Mesendoderm (in vitro differentiated cells): ENCODE data around the gene RASSF10.

Experiments used
- DNase-seq: peaks from one replicate; pipeline ENCODE4 v3.0.0; 2013
- H2AK5ac ChIP-seq: 2 replicates; pipeline ENCODE4 v1.6.1; 2013; ENCODE audit warnings: low read length, inconsistent platforms
- H2BK120ac ChIP-seq: 2 replicates; pipeline ENCODE4 v1.6.1; 2013; ENCODE audit warnings: low read depth, mild to moderate bottlenecking, low read length, moderate library complexity, mixed read lengths
- H2BK15ac ChIP-seq: replicated peaks from 2 replicates; pipeline ENCODE4 v1.6.1; 2013; ENCODE audit warnings: low read depth, mild to moderate bottlenecking, moderate library complexity
- H2BK5ac ChIP-seq: 2 replicates; pipeline ENCODE4 v1.6.1; 2013; ENCODE audit warnings: low read length, inconsistent platforms
- H3K18ac ChIP-seq: 2 replicates; pipeline ENCODE4 v1.6.1; 2013; ENCODE audit warnings: mild to moderate bottlenecking, low read length, mixed read lengths
- H3K23ac ChIP-seq: one replicate; pipeline ENCODE4 v1.6.1; 2013; ENCODE audit warnings: low read length
- H3K27ac ChIP-seq: 2 replicates; pipeline ENCODE4 v1.5.1; 2013; ENCODE audit warnings: low read depth, mild to moderate bottlenecking, inconsistent platforms, low read length, moderate library complexity
- H3K27me3 ChIP-seq: 2 replicates; pipeline ENCODE4 v1.6.1; 2013; ENCODE audit warnings: low read length, control low read depth, mild to moderate bottlenecking, inconsistent platforms; ENCODE audit not compliant: insufficient read depth, poor library complexity
- H3K36me3 ChIP-seq: 2 replicates; pipeline ENCODE4 v1.6.1; 2013; ENCODE audit warnings: low read length, inconsistent platforms; ENCODE audit not compliant: control insufficient read depth, insufficient read depth
- H3K4ac ChIP-seq: one replicate; pipeline ENCODE4 v1.6.1; 2013; ENCODE audit warnings: low read depth, mild to moderate bottlenecking, low read length, moderate library complexity
- H3K4me1 ChIP-seq: 2 replicates; pipeline ENCODE4 v1.6.1; 2013; ENCODE audit warnings: low read depth, low read length, inconsistent platforms; ENCODE audit not compliant: control insufficient read depth
- H3K4me2 ChIP-seq: 2 replicates; pipeline ENCODE4 v1.6.1; 2013; ENCODE audit warnings: low read length
- H3K4me3 ChIP-seq: 2 replicates; pipeline ENCODE4 v1.5.1; 2013; ENCODE audit warnings: mild to moderate bottlenecking, low read length
- H3K56ac ChIP-seq: one replicate; pipeline ENCODE4 v1.6.1; 2013; ENCODE audit warnings: low read length
- H3K79me1 ChIP-seq: 2 replicates; pipeline ENCODE4 v1.6.1; 2013; ENCODE audit warnings: low read length, inconsistent platforms
- H3K79me2 ChIP-seq: 2 replicates; pipeline ENCODE4 v1.6.1; 2013; ENCODE audit warnings: mild to moderate bottlenecking, low read length; ENCODE audit not compliant: control insufficient read depth, insufficient read depth
- H3K9ac ChIP-seq: 2 replicates; pipeline ENCODE4 v1.6.1; 2013; ENCODE audit warnings: low read length, inconsistent platforms
- H4K5ac ChIP-seq: one replicate; pipeline ENCODE4 v1.6.1; 2013; ENCODE audit warnings: low read length
- H4K8ac ChIP-seq: one replicate; pipeline ENCODE4 v1.6.1; 2013; ENCODE audit warnings: low read depth, mild to moderate bottlenecking, control low read depth, low read length, moderate library complexity
- WGBS: extraction: QIAGEN DNeasy Blood & Tissue Kit; methylation state at CpG from one replicate; pipeline ENCODE4 v1.1.7; 2013; ENCODE audit warnings: low lambda C conversion rate, missing lambda C conversion rate; ENCODE audit not compliant: insufficient coverage; ENCODE audit errors: extremely low coverage; 5-methylcytosine and 5-hydroxymethylcytosine counted together

RASSF10 gene

GRCh38 chr11:13030857-13031256 lies 21.7 kb downstream of the RASSF10 start:
- Histone ChIP-seq H3K9ac (no peak overlapping the region), H4K8ac (no peak overlapping the region), H4K5ac (no peak overlapping the region), H2BK120ac (no peak overlapping the region), H3K56ac (no peak overlapping the region), H3K27ac (no peak overlapping the region), H2BK5ac (no peak overlapping the region), H3K23ac (no peak overlapping the region), H3K4me3 (no peak overlapping the region), H3K79me1 (no peaks in the 10 kb centered on the region), H3K4ac (no peak overlapping the region), H3K79me2 (no peaks in the 10 kb centered on the region), H3K4me2 (no peak overlapping the region), H3K36me3 (no peaks in the 10 kb centered on the region), H3K27me3 (no peaks in the 10 kb centered on the region), H2BK15ac (no peak overlapping the region), H2AK5ac (no peak overlapping the region), H3K18ac (no peak overlapping the region), H3K4me1 (no peaks in the 10 kb centered on the region)
- DNase-seq, result no peak
- WGBS, result no CpG with 5 or more reads among the region's 3 CpGs

DNA sequence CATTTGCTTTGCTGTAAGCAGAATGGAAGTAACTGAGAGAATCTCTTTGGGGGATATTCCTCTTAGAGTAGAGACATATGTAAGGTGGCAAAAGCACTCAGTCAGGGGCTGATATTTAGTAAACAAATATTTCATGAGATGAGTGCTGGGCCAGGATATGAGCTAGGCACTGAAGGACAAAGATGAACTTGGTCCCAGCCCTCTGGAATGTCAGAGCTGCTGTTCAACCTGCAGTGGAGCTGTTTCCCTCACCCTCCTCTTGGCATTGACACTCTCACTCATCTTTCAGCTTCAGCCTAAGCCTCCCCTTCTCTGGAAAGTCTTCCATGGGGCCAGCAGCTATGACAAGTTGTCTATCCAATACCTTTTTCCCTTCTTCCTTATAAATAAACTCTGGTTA lies 22.2 kb downstream of the RASSF10 start:
- H4K5ac ChIP-seq, result no peak overlapping the region
- no peak overlapping the region for H3K18ac ChIP-seq
- no peak overlapping the region for H3K9ac ChIP-seq
- no peak overlapping the region for H2BK5ac ChIP-seq
- H3K56ac ChIP-seq, result no peak overlapping the region
- H3K27me3 ChIP-seq, result no peaks in the 10 kb centered on the region
- no peak overlapping the region for H3K4me3 ChIP-seq
- no peaks in the 10 kb centered on the region for H3K36me3 ChIP-seq
- H3K27ac ChIP-seq, result no peak overlapping the region
- no peak overlapping the region for H3K23ac ChIP-seq
- no peak overlapping the region for H2BK120ac ChIP-seq
- H2BK15ac ChIP-seq, result no peak overlapping the region
- H3K79me1 ChIP-seq, result no peaks in the 10 kb centered on the region
- H2AK5ac ChIP-seq, result no peak overlapping the region
- no peaks in the 10 kb centered on the region for H3K79me2 ChIP-seq
- no peak overlapping the region for H3K4ac ChIP-seq
- no peak overlapping the region for H4K8ac ChIP-seq
- H3K4me2 ChIP-seq, result no peak overlapping the region
- no peaks in the 10 kb centered on the region for H3K4me1 ChIP-seq
- no peak for DNase-seq

GRCh38 chr11:13033760-13034533 lies 24.8 kb downstream of the RASSF10 start:
- Histone ChIP-seq H3K4me3 (no peak overlapping the region), H2BK5ac (no peak overlapping the region), H3K27me3 (no peaks in the 10 kb centered on the region), H3K79me2 (no peaks in the 10 kb centered on the region), H2BK120ac (no peak overlapping the region), H2BK15ac (no peak overlapping the region), H3K27ac (no peak overlapping the region), H3K79me1 (no peaks in the 10 kb centered on the region), H3K36me3 (no peaks in the 10 kb centered on the region), H3K23ac (no peak overlapping the region), H3K56ac (no peak overlapping the region), H3K9ac (no peak overlapping the region), H3K4me1 (no peaks in the 10 kb centered on the region), H3K18ac (no peak overlapping the region), H4K5ac (no peak overlapping the region), H4K8ac (no peak overlapping the region), H3K4me2 (no peak overlapping the region), H3K4ac (no peak overlapping the region), H2AK5ac (no peak overlapping the region)
- no peak for DNase-seq
- WGBS, result no CpG with 5 or more reads among the region's 4 CpGs

DNA sequence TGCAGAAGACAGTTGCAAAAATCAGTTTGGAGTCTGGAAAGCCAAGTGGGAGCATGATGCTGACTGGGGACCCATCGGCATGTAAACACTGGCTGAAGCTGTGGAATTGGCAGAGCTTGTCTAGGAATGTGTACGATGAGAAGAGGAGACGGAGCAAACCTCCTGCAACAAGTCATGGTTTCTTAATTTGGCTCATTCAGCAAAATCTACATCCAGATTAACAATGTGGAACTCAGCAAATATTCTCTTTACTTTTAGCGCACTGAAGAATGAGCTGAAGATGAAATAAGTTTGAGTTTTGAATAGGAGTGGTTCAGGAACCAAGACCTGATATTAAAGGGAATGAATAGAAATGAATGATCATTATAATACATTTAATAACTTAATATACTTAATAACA lies 26.6 kb downstream of the RASSF10 start:
- H3K79me2 ChIP-seq, result no peaks in the 10 kb centered on the region
- H3K79me1 ChIP-seq, result no peaks in the 10 kb centered on the region
- no peak overlapping the region for H3K56ac ChIP-seq
- H4K5ac ChIP-seq, result no peak overlapping the region
- H3K4me2 ChIP-seq, result no peak overlapping the region
- no peaks in the 10 kb centered on the region for H3K27me3 ChIP-seq
- H3K9ac ChIP-seq, result no peak overlapping the region
- no peak for DNase-seq
- no peaks in the 10 kb centered on the region for H3K4me1 ChIP-seq
- no peak overlapping the region for H3K27ac ChIP-seq
- H3K18ac ChIP-seq, result no peak overlapping the region
- no peak overlapping the region for H3K4ac ChIP-seq
- no peak overlapping the region for H2BK15ac ChIP-seq
- H2BK120ac ChIP-seq, result no peak overlapping the region
- H3K4me3 ChIP-seq, result no peak overlapping the region
- WGBS, result no CpG with 5 or more reads among the region's 4 CpGs
- no peak overlapping the region for H3K23ac ChIP-seq
- H2BK5ac ChIP-seq, result no peak overlapping the region
- no peak overlapping the region for H4K8ac ChIP-seq
- no peak overlapping the region for H2AK5ac ChIP-seq
- H3K36me3 ChIP-seq, result no peaks in the 10 kb centered on the region

DNA sequence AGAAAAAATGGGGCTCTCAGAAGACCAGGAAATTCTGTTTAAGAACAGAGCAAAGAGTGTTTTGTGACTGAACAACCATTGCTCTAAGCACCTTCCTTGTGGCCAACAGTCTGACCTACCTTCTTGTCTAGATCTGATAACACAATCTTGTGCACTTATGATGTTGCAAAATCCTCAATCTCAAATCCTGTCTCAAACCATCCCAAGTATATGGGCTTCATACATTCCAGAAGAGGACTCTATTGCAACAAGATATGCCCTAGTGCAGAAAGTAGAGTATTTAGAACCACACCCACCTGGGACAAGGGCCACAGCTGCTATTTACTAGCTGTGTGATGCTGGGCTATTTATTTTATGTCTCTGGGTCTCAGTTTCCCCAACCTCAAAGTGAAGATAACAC lies 27.1 kb downstream of the RASSF10 start:
- no peak for DNase-seq
- Histone ChIP-seq H4K8ac (no peak overlapping the region), H3K79me2 (no peaks in the 10 kb centered on the region), H2AK5ac (no peak overlapping the region), H3K27me3 (no peaks in the 10 kb centered on the region), H3K4me3 (no peak overlapping the region), H3K18ac (no peak overlapping the region), H3K4ac (no peak overlapping the region), H3K4me1 (no peaks in the 10 kb centered on the region), H2BK5ac (no peak overlapping the region), H3K4me2 (no peak overlapping the region), H3K9ac (no peak overlapping the region), H3K79me1 (no peaks in the 10 kb centered on the region), H2BK15ac (no peak overlapping the region), H2BK120ac (no peak overlapping the region), H3K56ac (no peak overlapping the region), H3K27ac (no peak overlapping the region), H3K36me3 (no peaks in the 10 kb centered on the region), H3K23ac (no peak overlapping the region), H4K5ac (no peak overlapping the region)

GRCh38 chr11:13038366-13038765 lies 29.2 kb downstream of the RASSF10 start:
- no peak overlapping the region for H4K5ac ChIP-seq
- H2AK5ac ChIP-seq, result no peak overlapping the region
- WGBS, result no CpG with 5 or more reads among the region's 7 CpGs
- no peak overlapping the region for H4K8ac ChIP-seq
- H3K4me2 ChIP-seq, result no peak overlapping the region
- H2BK5ac ChIP-seq, result no peak overlapping the region
- H3K4me3 ChIP-seq, result no peak overlapping the region
- H3K36me3 ChIP-seq, result no peaks in the 10 kb centered on the region
- no peak overlapping the region for H3K4ac ChIP-seq
- H3K4me1 ChIP-seq, result no peaks in the 10 kb centered on the region
- H3K27me3 ChIP-seq, result no peaks in the 10 kb centered on the region
- H3K27ac ChIP-seq, result no peak overlapping the region
- no peak for DNase-seq
- no peak overlapping the region for H2BK15ac ChIP-seq
- no peak overlapping the region for H3K56ac ChIP-seq
- H2BK120ac ChIP-seq, result no peak overlapping the region
- H3K9ac ChIP-seq, result no peak overlapping the region
- H3K79me1 ChIP-seq, result no peaks in the 10 kb centered on the region
- no peak overlapping the region for H3K23ac ChIP-seq
- H3K18ac ChIP-seq, result no peak overlapping the region
- no peaks in the 10 kb centered on the region for H3K79me2 ChIP-seq
